Activated CD4-positive, CD25-positive, alpha-beta regulatory T cell treated with anti-CD3 and anti-CD28 coated beads, Interleukin-2, amount 50 U/mL, for 72 hours (primary cell): ENCODE results near the gene GNAQ.
"Not testable (repeated sequence)": the region's sequence is repeated elsewhere in the genome, so short reads cannot be mapped to it uniquely, and the experiment has no call there.

Source experiments
- DNase-seq: peaks from one replicate; pipeline ENCODE4 v3.0.0; 2021

GNAQ gene

GRCh38 chr9:77896938-77897667, 134.5 kb downstream of the GNAQ start:
- DNase-seq = no peak

DNA sequence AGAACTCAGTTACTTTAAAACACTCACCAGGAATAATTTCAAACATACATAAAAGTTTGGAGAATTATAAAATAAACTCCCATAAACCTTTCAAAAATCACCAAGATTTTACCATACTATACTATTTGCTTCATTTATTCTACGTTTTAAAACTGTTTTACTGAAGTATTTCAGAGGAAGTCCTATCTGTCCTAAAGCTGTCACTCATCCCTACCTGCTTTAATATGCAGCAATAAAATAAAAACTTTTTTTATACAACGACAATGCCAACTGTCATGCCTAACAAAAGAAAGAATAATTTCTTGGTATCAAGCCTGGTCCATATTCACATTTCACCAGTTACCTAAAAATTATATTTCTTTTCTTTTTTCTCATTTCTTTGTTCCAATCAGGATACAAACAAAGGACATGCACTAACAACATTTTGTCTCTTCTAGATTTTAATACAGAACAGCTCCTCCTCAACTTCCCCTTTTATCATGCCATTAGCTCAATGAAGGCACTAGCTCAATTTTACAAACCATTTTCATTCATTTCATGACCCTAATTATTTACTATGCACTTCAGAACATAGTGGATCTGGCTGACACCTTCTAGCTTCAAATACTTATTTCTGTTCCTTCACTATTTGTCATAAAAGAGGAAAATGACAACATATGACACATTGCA, 135.2 kb downstream of the GNAQ start:
- DNase-seq = no peak

DNA sequence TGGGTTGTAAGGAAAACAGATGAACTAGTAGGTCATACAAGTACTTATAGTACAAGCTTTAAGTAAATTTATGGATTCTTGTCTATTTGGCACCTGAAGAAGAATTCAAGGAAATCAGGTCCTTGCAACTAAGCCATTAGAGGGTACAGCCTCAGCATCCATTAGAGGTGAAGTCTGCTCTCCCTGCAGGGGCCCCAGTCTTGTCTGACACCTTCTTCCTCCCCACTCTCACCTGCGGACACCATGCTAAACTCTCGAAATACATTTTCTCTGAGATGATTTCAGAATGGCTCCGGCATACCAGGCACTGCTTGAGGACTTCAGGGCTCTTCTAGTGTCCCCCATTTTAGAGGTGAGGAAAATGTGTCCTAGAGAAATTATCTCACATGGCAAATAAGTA, 137.9 kb downstream of the GNAQ start:
- DNase-seq = no peak

DNA sequence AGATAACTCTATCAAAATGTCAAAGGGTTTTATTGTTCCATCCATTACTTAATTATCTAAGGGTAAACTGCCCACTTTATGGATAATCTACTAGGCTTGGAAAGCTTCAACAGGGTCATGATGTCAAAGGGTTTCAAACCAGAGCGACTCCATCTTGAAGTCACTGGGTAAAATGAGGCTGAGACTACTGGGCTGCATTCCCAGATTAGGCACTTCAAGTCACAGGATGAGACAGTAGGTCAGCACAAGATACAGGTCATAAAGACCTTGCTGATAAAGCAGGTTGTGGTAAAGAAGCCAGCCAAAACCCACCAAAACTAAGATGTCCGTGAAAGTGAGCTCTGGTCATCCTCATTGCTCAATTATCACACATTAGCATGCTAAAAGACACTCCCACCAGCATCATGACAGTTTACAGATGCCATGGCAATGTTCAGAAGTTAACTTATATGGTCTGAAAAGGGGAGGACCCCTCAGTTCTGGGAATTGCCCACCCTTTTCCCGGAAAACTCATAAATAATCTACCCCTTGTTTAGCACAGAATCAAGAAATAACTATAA, 138.6 kb downstream of the GNAQ start:
- no peak for DNase-seq

DNA sequence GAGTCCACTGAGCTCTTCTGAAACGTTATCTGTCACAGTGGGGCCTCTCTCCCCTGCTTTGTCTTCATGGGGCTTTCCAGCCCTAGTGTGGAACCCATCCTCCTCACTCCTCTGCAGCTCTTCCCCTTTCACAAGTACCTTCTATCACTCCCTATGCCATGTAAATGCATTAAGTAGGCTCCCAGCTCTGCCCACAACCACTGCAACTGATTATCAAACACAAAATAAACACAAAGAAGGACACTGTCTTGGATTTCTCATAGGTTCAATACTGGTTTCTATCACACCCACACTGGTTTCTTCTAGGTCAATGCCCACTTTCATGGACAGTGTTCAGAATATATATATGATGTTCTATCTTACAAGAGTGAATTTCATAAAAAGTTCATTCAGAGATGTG, 139.4 kb downstream of the GNAQ start:
- DNase-seq = no peak

DNA sequence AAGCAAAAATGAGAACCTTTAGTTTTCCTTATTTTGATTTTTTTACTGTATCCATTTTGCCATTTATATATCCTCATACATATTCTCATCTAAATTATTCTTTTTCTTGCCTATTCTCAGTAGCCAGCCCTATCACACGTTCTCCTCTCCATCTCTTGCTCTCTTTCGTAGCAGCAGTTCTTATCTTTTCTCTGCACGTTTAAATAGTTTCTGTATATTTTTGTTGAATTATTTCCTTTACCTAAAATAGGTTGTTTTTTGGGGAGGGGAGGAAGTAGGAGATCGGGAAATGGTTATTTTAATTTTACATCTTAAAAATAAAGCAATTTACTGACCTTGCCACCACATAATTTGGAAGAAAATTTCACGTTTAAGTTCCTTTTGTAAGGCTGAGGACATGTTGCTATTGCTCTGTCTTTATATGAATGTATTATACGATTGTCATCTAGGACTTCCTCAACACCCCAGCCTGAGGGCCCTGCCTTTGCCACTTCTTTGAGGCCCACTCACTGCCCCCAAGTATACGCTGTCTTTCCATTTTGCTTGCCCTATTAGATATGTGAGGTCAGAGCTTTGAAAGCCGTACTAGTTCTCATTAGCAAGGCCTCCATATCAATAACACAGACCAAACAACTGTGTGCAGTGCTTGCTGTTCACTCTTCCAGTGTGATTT, 140.3 kb downstream of the GNAQ start:
- DNase-seq = no peak

GRCh38 chr9:77887662-77888061, 143.9 kb downstream of the GNAQ start:
- no peak for DNase-seq

DNA sequence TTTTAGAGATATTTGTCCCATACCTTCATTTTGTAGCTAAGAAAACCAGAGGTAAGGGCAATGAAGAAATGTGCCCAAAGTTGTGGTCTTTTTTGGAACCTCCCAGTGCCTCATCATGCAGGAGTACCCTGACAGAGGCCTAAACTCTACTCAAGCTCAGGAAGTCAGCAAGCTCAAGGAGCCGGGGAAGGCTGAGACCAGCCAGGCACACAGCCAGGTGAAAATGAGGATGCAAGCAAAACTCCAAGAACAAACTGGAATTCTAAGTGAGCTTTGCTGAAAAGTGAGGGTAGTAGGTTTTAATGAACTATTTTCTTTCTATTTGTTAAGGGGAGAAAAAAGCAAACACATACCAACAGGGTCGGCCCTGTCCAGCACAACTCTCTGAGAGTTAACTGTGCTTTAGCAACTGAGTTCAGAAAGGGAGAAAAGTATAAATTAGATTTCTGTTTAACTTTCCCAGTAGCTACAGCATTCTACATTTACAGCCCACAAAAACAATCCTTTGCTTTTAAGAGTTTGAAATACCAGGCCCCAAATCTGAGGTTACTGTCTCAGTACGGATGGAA, 146.4 kb downstream of the GNAQ start:
- no peak for DNase-seq

- no peak for DNase-seq
These were observed 147.5 kb downstream of the GNAQ start for GRCh38 chr9:77883846-77884771.

- DNase-seq = no peak
These were observed 148.5 kb downstream of the GNAQ start for GRCh38 chr9:77883133-77883532.

GRCh38 chr9:77882294-77882693, 149.3 kb downstream of the GNAQ start:
- DNase-seq = no peak

- DNase-seq = not testable (repeated sequence)
These were observed 150.0 kb downstream of the GNAQ start for GRCh38 chr9:77881634-77882033.

DNA sequence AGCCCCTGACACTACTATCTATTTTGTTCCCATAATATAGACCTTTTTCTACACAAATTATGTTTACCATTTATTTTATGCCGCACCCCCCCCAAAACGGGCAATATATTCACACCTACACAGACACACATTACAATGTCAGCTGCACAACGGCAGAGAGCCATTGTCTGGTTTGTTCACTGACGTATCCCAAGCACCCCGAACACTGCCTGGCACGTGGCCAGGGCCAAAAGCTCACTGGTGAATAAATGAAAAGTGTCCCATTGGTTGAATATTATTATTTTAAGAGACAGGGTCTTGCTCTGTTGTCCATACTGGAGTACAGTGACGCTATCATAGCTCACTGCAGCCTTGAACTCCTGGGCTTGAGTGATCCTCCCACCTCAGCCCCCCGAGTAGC, 150.5 kb downstream of the GNAQ start:
- DNase-seq = no peak

- DNase-seq = no peak
These were observed 152.1 kb downstream of the GNAQ start for GRCh38 chr9:77879437-77879943.

- not testable (repeated sequence) for DNase-seq
These were observed 152.8 kb downstream of the GNAQ start for GRCh38 chr9:77878793-77879192.

DNA sequence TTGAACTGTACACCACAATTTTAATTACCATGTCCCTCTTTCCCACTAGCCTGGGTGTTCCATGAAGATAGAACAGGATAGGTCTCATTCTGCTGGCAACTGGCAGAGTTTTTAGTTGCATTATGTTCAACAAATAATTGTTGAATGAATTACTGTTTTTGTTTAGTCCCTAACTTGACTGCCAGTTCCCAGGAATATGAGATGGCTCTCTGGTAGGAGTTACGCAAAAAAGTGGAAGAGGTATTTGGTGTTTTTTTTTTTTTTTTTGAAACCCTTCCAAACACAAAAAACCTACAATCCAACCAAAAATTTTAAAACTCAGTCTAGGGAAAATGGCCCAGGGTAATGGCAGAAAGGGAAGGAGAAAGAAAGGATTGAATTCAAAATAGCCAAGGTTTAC, 153.6 kb downstream of the GNAQ start:
- no peak for DNase-seq

- no peak for DNase-seq
These were observed 155.0 kb downstream of the GNAQ start for GRCh38 chr9:77876590-77876989.

DNA sequence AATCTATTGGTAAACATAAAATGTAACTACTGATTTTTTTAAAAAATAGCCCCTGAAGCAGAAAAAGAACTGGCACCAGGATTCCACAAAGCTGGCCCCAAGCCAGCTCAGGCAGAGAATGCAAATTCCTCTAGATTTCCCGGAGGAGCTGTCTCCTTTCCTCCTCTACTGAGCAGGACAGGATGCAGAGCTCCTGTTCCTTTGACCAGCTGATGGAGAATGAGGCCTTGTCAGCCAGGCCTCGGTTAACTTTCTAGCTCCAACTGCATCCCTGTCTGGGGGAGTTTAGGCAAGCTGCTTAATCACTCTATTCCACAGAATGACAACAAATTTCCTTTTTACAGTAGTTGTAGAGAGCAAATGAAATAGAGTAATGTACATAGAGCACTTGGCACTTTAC, 155.5 kb downstream of the GNAQ start:
- DNase-seq = no peak

DNA sequence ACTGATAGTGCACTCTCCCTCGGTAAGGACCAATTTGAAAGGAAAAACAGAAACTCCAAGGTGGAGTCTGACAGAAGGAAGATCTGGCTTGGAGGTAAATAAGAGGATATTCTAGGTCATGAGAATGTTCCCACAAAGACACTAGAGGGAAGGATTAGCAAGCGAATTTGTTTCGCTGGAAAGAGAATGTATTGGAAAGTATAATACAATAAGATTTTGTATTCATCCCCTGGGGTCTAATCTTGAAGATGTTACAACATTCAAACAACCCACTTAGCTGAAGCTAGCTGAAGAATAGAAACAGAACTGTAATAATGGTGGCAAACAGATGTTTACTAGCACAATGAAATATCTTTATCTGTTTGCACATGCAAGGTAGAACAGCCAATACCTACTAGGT, 158.7 kb downstream of the GNAQ start:
- no peak for DNase-seq

- no peak for DNase-seq
These were observed 159.4 kb downstream of the GNAQ start for GRCh38 chr9:77872177-77872576.

DNA sequence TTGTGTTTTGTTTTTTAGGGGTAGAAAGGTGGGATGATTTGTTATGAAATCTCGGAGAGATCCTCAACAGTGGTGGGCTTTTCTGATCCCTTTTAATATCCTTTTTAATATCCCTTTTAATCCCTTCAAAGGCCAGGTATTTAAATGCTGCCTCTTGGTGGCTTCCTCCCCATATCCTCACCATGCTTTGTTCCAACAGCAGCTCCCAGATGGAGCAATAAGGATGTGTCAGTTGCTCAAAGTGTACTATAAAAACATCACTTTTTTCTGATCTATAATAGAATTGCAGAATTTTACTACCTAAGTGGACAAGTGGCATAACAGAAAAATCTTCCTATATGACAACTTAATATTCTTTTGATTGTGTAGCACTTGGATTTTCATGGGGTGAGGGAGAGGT, 160.1 kb downstream of the GNAQ start:
- DNase-seq = no peak

GRCh38 chr9:77866878-77867277, 164.7 kb downstream of the GNAQ start:
- DNase-seq = no peak
